ENCODE data around the gene CSMD2.

The CSMD2 gene

DNA sequence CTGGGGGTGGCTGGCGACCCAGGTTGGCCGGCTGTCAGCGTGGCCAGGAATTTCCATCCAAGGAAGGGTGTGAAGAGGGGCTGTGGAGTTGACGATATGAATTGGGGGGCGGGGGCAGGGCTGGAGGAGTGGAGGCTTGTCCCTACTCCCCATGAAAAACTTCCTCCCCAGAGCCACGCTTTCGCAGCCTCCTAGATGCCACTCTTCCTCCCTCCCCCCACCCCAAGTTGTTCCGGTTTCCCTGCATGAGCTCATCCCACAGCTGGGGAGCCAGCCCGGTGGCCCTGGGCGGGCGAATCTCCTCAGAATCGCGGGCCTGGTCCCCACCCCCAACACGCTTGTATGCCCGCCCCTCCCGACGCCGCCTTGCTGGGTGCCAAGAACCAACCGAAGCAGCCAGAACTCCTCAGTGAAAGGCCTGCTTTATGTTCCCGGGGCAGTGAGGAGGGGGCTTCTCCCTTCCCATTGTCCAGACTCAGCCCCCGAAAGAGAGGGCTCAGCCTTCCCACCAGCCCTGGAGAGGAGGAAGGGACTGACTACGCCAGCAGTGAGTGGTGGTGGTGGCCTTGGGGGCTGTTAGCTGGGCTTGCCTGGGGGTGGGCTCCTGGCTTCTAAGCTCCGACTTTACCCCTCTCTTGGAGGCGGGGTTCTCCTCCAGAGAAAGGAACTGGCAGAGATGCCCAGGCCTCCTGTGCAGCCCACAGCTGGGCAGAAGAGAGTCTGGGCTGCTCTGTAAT, 1.8 kb upstream of the CSMD2 start:
- no peak overlapping the region for H3K4me3 Mint-ChIP-seq
- CTCF ChIA-PET, result interaction anchor here (0.6 kb wide), 1 partner anchor 319 kb away, joined by 3 read pairs; no protein-coding TSS in a partner anchor
- no peak overlapping the region for H3K27ac Mint-ChIP-seq
- H3K4me1 Mint-ChIP-seq, result peaks cover 12% of the 10 kb centered on the region
- H3K36me3 Mint-ChIP-seq, result no peaks in the 10 kb centered on the region
- no peak for DNase-seq
- H3K27me3 Mint-ChIP-seq, result peaks cover 89% of the 10 kb centered on the region
- H3K9me3 Mint-ChIP-seq, result no peaks in the 10 kb centered on the region

DNA sequence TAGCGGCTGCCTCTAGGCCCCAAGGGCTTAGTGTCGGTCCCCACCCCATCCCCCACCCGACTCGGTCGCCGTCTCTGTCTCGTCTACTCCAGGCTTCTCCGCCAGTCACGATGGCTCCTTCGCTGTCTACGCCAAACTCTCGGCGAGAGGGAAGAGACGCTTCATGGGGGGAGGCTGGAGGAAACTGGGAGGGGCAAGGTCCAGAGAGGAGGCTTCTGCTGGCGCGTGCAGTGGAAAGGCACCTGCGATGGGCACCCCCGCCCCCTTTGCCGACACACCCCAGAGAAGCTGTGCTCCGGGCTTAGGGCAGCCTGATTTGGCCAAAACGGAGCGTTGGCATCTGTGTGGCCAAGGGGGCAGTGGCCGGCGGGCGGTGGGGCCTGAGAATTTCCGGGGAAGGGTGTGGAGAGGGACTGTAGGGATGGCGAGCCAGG, 1.2 kb upstream of the CSMD2 start:
- Mint-ChIP-seq H3K4me1 (peaks cover 12% of the 10 kb centered on the region), H3K36me3 (no peaks in the 10 kb centered on the region), H3K27me3 (peaks cover 95% of the 10 kb centered on the region), H3K4me3 (no peak overlapping the region), H3K27ac (no peak overlapping the region), H3K9me3 (no peaks in the 10 kb centered on the region)
- no peak for DNase-seq
- CTCF ChIA-PET, result no interaction called here

DNA sequence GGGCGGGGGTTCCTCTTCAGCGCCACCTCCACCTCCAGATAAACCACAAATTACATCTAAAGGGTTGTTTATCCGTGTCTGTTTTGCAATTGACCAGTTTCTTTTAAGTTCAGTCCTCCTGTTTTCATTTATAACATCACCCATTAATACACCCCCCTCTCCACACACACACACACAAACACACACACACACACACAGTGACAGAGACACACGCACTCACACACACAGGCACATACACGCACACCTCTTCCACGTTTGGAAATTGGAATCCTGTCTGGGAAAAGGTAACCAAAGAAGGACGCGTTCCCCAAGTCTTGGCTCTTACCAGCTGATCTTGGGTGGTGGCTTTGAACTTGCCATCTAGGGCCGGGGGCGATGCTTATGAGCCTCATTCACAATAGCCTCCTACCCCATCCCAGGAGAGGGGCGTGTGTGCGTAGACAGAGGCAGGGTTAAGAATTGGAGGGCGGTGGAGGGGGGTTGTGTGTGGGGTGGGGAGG, 442 bp upstream of the CSMD2 start:
- CTCF ChIA-PET, result no interaction called here
- H3K27ac Mint-ChIP-seq, result no peak overlapping the region

DNA sequence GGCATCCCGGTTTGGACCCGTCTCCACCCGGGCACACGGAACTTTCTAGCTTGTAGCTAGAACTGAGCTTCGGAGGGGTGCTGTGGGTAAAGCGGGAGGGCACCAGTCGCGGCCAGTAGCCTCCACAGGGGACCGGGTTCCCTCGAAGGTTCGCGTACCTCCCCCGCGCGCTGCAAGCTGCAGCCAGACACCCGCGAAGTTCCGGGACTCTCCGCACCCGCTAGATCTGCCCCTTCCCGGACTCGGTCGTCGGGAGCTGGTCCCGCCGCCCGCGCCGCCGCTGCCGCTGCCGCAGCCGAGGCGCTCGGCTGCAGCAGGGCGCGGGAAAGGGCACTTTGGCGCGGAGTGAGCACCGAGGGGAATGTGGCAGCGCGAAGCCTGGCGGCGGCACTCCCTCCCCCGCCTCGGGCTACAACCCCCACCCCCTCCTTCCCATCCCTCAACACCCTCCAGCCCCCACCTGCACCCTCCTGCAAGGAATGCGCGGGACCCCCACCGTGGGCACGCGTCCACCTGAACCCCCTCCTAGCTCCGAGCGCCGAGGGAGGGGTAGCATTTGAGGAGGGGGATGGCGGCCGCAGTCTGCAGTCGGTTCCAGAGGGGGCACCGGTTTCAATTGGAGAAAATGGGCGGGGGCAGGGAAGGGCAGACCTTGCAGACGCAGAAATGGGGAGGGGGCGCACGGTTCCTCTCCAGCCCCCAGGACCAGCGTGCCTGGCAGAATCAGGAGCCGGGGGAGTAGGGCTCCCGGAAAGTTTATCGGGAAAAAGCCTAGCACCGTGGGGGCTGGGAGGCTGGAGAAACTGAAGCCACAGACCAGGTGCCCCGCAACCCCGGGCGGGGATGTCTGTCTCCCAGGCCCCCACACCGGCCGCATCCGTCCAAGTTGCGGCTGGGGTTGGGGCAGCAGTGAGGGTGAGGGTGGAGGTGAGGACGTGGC, 968 bp downstream of the CSMD2 start:
- DNase-seq, result peak; percentile 23
- Mint-ChIP-seq H3K27me3 (peaks cover 88% of the 10 kb centered on the region), H3K27ac (no peak overlapping the region), H3K4me1 (peaks cover 12% of the 10 kb centered on the region), H3K4me3 (no peak overlapping the region), H3K9me3 (no peaks in the 10 kb centered on the region), H3K36me3 (no peaks in the 10 kb centered on the region)
- CTCF ChIA-PET, result interaction anchor here (1.5 kb wide), 1 partner anchor 531 kb away, joined by 12 read pairs; no protein-coding TSS in a partner anchor

More for the DNA sequence above, 442 bp upstream of the CSMD2 start:
- no peak overlapping the region for H3K4me3 Mint-ChIP-seq
- no peaks in the 10 kb centered on the region for H3K9me3 Mint-ChIP-seq
- H3K36me3 Mint-ChIP-seq, result no peaks in the 10 kb centered on the region
- no peak for DNase-seq
- H3K4me1 Mint-ChIP-seq, result peaks cover 12% of the 10 kb centered on the region
- H3K27me3 Mint-ChIP-seq, result peaks cover 92% of the 10 kb centered on the region

DNA sequence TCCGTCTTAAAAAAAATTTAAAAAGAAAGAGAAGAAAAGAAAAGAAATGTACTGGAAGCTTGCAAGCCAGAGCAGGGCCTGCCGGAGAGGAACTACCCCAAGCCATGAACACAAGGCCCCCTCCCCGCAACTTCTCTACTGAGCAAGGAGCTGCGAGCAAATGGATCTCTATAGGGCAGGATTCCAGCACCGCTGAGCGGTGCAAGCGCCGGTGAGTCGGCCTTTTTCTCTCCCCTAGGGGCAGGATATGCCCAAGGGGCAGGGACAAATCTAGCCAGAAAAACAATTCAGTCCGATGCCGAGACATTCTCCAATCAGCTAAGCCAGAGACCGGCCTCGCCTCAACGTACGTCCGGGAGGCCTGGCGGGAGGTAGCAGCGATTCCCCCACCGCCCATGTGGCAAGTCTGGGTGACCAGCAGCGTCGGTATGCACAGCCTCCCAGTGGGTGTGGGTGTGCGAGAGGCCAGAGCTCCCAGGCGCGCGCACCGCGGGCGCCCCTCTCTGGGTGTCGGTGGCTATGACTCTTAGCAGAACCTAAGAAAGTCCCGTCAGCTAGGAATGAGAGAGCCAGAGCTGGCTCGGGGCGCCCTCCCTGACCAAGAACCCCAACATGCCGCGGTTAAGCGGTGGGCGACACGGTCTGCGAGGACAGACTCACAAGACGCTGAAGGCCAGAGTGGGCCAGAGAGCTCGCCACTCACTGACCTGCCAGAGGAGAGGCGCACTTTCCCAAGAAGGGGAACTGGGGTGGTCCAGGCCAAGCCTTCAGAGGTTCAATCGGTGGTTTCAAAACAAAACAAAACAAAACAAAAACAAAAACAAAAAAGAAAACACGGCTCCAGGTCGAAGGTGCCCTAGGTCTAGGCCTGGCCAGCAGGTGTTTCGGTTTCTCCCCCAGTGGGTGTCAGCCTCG, 1.9 kb downstream of the CSMD2 start:
- H3K36me3 Mint-ChIP-seq, result no peaks in the 10 kb centered on the region
- CTCF ChIA-PET, result interaction anchor here (1.0 to 1.5 kb wide), 2 partner anchors 19 to 530 kb away, joined by 3 to 12 read pairs; no protein-coding TSS in a partner anchor
- DNase-seq, result peak; percentile 36
- H3K4me1 Mint-ChIP-seq, result peaks cover 12% of the 10 kb centered on the region
- peaks cover 84% of the 10 kb centered on the region for H3K27me3 Mint-ChIP-seq
- H3K9me3 Mint-ChIP-seq, result no peaks in the 10 kb centered on the region
- no peak overlapping the region for H3K4me3 Mint-ChIP-seq
- no peak overlapping the region for H3K27ac Mint-ChIP-seq

DNA sequence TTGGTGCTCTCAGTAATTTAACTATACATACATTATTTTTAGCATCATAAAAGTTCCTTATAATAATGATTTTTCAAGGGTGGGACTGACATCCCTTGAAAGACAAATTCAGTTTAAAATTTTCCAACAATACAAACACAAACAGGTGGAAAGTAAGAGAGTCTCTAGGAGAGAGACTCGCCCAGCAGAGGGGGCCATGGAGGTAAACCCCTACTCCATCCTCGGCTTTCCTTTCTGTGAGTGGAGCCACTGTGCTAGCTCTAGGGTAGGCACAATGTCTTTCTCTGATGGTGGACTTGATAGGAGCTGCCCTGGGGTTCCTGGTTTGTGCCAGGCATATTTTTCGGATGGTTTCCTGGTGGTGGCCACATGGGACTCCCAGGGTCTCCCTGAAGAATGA, 8.3 kb downstream of the CSMD2 start:
- no peaks in the 10 kb centered on the region for H3K4me1 Mint-ChIP-seq
- peaks cover 22% of the 10 kb centered on the region for H3K27me3 Mint-ChIP-seq
- CTCF ChIA-PET, result no interaction called here
- no peak for DNase-seq
- no peaks in the 10 kb centered on the region for H3K9me3 Mint-ChIP-seq
- H3K36me3 Mint-ChIP-seq, result no peaks in the 10 kb centered on the region
- no peak overlapping the region for H3K27ac Mint-ChIP-seq
- H3K4me3 Mint-ChIP-seq, result no peak overlapping the region

DNA sequence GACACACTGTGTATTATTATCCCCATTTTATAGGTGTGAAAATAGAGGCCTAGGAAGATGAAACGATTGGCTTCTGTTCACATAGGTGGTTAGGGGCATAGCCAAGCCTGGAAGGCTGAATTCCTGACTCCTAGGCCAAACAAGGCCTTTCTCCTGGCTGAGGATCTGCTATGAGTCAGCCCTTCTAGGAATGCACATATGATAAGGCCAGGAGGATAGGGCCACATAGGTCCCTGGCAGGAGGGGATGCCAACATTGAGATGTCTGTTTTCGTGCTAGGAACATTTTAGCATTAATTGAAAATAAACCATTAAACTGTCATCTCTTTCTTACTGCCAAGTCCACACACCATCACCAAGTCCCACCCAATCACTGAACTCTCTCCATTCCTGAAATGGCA, 9.2 kb downstream of the CSMD2 start:
- Mint-ChIP-seq H3K27ac (no peak overlapping the region), H3K9me3 (no peaks in the 10 kb centered on the region), H3K36me3 (no peaks in the 10 kb centered on the region), H3K4me3 (no peak overlapping the region), H3K4me1 (no peaks in the 10 kb centered on the region), H3K27me3 (peaks cover 14% of the 10 kb centered on the region)
- DNase-seq, result no peak
- CTCF ChIA-PET, result no interaction called here

DNA sequence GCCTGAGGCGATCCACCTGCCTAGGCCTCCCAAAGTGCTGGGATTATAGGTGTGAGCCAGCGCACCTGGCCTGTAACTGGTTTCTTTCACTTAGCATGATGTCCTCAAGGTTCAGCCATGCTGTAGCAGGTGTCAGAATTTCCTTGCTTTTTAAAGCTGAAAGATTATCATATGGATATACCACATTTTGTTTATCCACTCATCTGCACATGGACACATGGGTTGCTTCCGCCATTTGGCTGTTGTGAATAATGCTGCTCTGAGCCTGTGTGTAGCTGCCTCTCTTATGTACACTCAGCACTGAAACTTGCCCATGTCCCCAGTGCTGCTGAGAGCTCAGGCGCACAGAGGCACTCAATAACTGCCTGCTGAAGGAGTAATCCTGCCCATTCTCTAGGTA, 11.8 kb downstream of the CSMD2 start:
- Mint-ChIP-seq H3K4me3 (no peak overlapping the region), H3K9me3 (no peaks in the 10 kb centered on the region), H3K36me3 (no peaks in the 10 kb centered on the region), H3K27me3 (peaks cover 2% of the 10 kb centered on the region), H3K4me1 (no peaks in the 10 kb centered on the region), H3K27ac (no peak overlapping the region)
- DNase-seq, result no peak
- CTCF ChIA-PET, result no interaction called here

DNA sequence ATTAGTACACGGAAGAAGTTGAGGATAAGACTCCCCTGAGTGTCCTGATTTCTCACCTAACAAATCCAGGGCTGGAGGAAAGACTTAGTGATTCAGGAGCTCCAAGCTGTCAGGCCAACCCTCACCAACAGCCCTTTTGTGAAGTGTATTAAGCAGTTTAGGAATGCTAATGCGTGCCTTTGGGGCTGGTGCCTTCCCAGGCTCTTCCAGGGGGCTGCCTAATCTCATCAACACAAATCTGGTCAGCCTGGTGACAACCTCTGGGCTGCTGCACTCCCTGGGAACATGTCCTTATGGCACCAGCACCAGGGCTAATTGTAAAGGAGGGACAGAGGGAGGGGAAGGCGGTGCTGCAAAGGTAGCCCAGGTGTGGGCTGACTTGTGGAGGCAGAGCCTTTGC, 15.5 kb downstream of the CSMD2 start:
- H3K9me3 Mint-ChIP-seq, result no peaks in the 10 kb centered on the region
- no peaks in the 10 kb centered on the region for H3K4me1 Mint-ChIP-seq
- CTCF ChIA-PET, result no interaction called here
- H3K36me3 Mint-ChIP-seq, result no peaks in the 10 kb centered on the region
- H3K4me3 Mint-ChIP-seq, result no peak overlapping the region
- no peak for DNase-seq
- no peak overlapping the region for H3K27ac Mint-ChIP-seq
- H3K27me3 Mint-ChIP-seq, result peaks cover 10% of the 10 kb centered on the region

DNA sequence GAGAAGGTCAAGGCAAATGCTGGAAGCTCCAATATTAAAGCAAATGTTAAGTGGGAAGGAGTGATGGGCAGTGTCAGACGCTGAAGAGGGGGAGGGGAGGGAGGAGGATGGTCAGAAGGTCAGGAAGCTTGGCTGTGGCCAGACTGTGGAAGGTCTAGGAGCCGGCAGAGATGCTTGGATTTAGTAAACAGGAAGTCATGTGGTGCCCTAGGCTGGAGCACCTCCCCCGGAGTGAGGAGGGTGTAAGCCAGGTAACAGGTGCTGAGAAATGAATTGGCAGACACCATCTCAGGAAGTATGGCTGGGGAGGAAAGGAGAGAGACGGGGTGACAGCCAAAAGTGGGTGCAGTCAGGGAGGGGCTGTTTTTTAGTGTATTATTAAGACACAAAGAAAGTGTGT, 17.7 kb downstream of the CSMD2 start:
- DNase-seq, result no peak
- CTCF ChIA-PET, result no interaction called here
- no peaks in the 10 kb centered on the region for H3K4me1 Mint-ChIP-seq
- peaks cover 10% of the 10 kb centered on the region for H3K27me3 Mint-ChIP-seq
- H3K36me3 Mint-ChIP-seq, result no peaks in the 10 kb centered on the region
- H3K27ac Mint-ChIP-seq, result no peak overlapping the region
- H3K4me3 Mint-ChIP-seq, result no peak overlapping the region
- no peaks in the 10 kb centered on the region for H3K9me3 Mint-ChIP-seq

DNA sequence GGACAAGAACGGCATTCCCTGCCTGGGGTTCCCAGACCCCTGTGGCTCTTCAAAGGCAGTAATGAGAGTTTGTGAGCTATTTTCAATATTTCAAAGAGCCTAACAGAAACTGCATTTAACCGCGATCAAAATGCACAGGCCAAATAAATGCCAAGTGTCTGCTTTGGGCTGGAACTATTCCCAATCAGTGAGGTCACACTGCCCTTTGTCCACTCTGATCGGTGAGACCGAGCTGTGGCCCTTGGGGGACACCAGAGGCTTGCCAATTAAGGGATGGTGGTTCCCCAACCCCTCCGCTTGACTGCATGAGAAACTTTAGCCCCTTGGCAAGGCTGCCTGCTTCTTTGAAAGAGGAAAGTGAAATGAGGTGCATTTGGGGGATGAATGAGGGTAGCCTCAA, 20.3 kb downstream of the CSMD2 start:
- Mint-ChIP-seq H3K36me3 (no peaks in the 10 kb centered on the region), H3K27me3 (peaks cover 10% of the 10 kb centered on the region), H3K4me1 (no peaks in the 10 kb centered on the region), H3K9me3 (no peaks in the 10 kb centered on the region), H3K27ac (no peak overlapping the region), H3K4me3 (no peak overlapping the region)
- CTCF ChIA-PET, result no interaction called here
- DNase-seq, result no peak

DNA sequence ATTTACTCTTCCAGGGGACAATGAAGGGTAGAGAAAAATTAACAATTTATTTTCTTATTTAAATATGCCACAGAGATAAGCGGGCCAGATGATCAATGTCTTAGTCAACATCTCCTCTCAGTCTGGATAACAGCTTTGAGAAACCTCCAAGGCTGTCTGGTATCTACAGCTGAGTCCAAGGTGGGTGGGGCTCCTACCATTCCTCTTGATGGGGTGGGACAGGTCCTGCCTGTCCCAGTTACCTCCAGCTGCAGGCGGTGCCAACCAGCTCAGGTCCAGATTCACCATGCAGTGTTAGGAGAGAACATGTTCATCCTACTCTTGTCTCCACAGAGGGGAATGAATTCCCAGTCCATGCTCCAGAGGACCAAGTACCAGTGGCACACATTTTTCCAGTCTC, 21.1 kb downstream of the CSMD2 start:
- Mint-ChIP-seq H3K9me3 (no peaks in the 10 kb centered on the region), H3K27ac (no peak overlapping the region), H3K4me1 (no peaks in the 10 kb centered on the region), H3K4me3 (no peak overlapping the region), H3K36me3 (no peaks in the 10 kb centered on the region), H3K27me3 (peaks cover 10% of the 10 kb centered on the region)
- no peak for DNase-seq
- CTCF ChIA-PET, result interaction anchor here (0.8 kb wide), 1 partner anchor 19 kb away, joined by 3 read pairs; no protein-coding TSS in a partner anchor

DNA sequence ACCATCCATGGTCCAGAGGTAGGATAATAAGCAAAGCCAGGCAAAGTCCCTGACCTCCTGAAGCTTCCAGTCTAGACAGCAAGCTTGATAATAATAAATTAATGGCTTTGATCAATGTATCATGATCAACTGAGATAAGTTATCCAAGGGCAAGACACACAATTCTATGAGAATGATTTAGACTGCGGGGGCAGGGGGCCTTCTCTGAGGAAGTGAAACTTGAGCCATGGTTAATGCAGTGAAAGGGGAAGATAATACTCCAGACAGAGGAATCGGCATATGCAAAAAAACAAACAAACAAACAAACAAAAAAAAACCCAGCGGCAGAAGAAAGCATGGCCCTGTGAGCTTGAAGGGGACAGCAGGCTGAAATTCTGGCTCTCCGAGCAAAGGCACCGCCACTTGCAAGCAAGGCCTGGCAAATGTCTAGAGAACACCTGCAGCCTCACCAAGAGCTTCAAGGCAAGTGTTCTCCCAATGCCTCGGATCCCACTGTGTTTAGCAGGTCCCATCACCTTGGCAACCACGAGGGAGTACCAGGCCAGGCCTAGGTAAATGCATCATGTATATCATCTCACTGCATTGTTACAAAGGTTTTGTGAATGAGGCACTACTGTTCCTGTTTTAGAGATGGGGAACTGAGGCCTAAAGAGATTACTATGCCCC, 24.9 kb downstream of the CSMD2 start:
- no peak for DNase-seq
- H3K27me3 Mint-ChIP-seq, result no peaks in the 10 kb centered on the region
- no peak overlapping the region for H3K27ac Mint-ChIP-seq

More for the DNA sequence above, 24.9 kb downstream of the CSMD2 start:
- no peaks in the 10 kb centered on the region for H3K36me3 Mint-ChIP-seq
- CTCF ChIA-PET, result no interaction called here
- H3K4me1 Mint-ChIP-seq, result no peaks in the 10 kb centered on the region
- H3K4me3 Mint-ChIP-seq, result no peak overlapping the region
- H3K9me3 Mint-ChIP-seq, result no peaks in the 10 kb centered on the region
